ENCODE results near the gene GANC.

GANC gene

DNA sequence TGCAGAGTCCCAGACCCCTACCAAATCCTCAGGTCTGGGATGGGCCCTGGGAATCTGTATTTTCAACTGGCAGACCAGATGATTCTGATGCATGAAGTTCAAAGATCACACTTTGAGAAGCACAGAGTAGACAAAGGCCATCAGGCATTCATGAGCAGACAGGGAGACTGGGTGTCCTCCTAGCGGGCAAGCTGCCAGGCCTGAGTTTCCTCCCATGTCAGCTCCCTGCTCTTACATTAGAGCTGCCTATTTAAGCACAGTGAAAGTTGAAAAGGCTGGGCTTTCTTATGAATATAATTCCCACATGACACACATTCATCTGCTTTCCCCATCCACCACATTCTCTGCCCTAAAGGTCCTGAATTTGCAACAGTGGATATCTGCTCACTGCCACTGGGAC lies 100.3 kb downstream of the GANC start:
- H3K36me3 ChIP-seq (ENCODE audit: control insufficient read depth in 2 of 2, insufficient read depth in 2 of 2, low read length in 2 of 2), result no peaks in the 10 kb centered on the region
- H3K27me3 ChIP-seq (ENCODE audit: control insufficient read depth in 1 of 2, insufficient read depth in 2 of 2, low read length in 2 of 2), result no peaks in the 10 kb centered on the region
- no peak overlapping the region for H3K9ac ChIP-seq (ENCODE audit: low read length in 2 of 2)
- H3K9me3 ChIP-seq (ENCODE audit: control insufficient read depth in 2 of 2, low read length in 2 of 2), result peaks cover 0 to 7% of the 10 kb centered on the region in 2 donors
- H3K4me3 ChIP-seq (ENCODE audit: low read length in 2 of 2), result no peak overlapping the region
- H3K4me1 ChIP-seq (ENCODE audit: control insufficient read depth, insufficient read depth, low read length), result no peaks in the 10 kb centered on the region
- no peak overlapping the region for H3K27ac ChIP-seq (ENCODE audit: low read length)

- H3K9ac ChIP-seq (ENCODE audit: low read length in 2 of 2), result no peak overlapping the region
- H3K36me3 ChIP-seq (ENCODE audit: control insufficient read depth in 2 of 2, insufficient read depth in 2 of 2, low read length in 2 of 2), result no peaks in the 10 kb centered on the region
- H3K4me1 ChIP-seq (ENCODE audit: control insufficient read depth, insufficient read depth, low read length), result no peaks in the 10 kb centered on the region
Observed at GRCh38 chr15:42373936-42374335, 100.9 kb downstream of the GANC start.

GRCh38 chr15:42374810-42375209 lies 101.8 kb downstream of the GANC start:
- H3K27me3 ChIP-seq (ENCODE audit: control insufficient read depth in 1 of 2, insufficient read depth in 2 of 2, low read length in 2 of 2), result no peaks in the 10 kb centered on the region
- H3K4me3 ChIP-seq (ENCODE audit: low read length in 2 of 2), result no peak overlapping the region
- no peaks in the 10 kb centered on the region for H3K4me1 ChIP-seq (ENCODE audit: control insufficient read depth, insufficient read depth, low read length)
- H3K9ac ChIP-seq (ENCODE audit: low read length in 2 of 2), result no peak overlapping the region
- no peaks in the 10 kb centered on the region for H3K36me3 ChIP-seq (ENCODE audit: control insufficient read depth in 2 of 2, insufficient read depth in 2 of 2, low read length in 2 of 2)
- H3K27ac ChIP-seq (ENCODE audit: low read length), result no peak overlapping the region
- peaks cover 0 to 7% of the 10 kb centered on the region in 2 donors for H3K9me3 ChIP-seq (ENCODE audit: control insufficient read depth in 2 of 2, low read length in 2 of 2)

More at GRCh38 chr15:42373936-42374335, 100.9 kb downstream of the GANC start:
- H3K4me3 ChIP-seq (ENCODE audit: low read length in 2 of 2), result no peak overlapping the region
- peaks cover 0 to 7% of the 10 kb centered on the region in 2 donors for H3K9me3 ChIP-seq (ENCODE audit: control insufficient read depth in 2 of 2, low read length in 2 of 2)
- no peaks in the 10 kb centered on the region for H3K27me3 ChIP-seq (ENCODE audit: control insufficient read depth in 1 of 2, insufficient read depth in 2 of 2, low read length in 2 of 2)
- H3K27ac ChIP-seq (ENCODE audit: low read length), result no peak overlapping the region

DNA sequence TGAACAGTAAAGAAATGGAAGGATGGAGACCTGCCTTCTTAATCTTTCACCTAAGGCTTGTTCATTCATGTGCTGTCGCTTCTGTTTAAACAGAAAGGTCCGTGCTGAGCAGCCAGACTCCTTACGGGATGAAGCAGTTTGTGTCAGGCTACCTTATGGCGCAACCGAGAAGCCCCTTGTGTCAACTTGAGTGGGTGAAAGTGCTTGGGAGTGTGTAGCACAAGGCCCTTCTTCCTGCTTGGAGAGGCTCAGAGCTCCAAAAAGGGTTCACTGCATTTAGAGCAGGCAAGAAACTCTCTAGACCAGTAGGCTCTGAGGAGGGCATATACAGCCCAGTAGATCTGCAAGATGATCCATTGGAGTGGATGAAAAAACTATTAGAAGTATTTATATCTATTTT lies 102.3 kb downstream of the GANC start:
- Histone ChIP-seq H3K27ac (ENCODE audit: low read length) (no peak overlapping the region), H3K27me3 (ENCODE audit: control insufficient read depth in 1 of 2, insufficient read depth in 2 of 2, low read length in 2 of 2) (no peaks in the 10 kb centered on the region), H3K9ac (ENCODE audit: low read length in 2 of 2) (no peak overlapping the region), H3K4me3 (ENCODE audit: low read length in 2 of 2) (no peak overlapping the region), H3K9me3 (ENCODE audit: control insufficient read depth in 2 of 2, low read length in 2 of 2) (peaks cover 0 to 7% of the 10 kb centered on the region in 2 donors), H3K36me3 (ENCODE audit: control insufficient read depth in 2 of 2, insufficient read depth in 2 of 2, low read length in 2 of 2) (no peaks in the 10 kb centered on the region), H3K4me1 (ENCODE audit: control insufficient read depth, insufficient read depth, low read length) (no peaks in the 10 kb centered on the region)

DNA sequence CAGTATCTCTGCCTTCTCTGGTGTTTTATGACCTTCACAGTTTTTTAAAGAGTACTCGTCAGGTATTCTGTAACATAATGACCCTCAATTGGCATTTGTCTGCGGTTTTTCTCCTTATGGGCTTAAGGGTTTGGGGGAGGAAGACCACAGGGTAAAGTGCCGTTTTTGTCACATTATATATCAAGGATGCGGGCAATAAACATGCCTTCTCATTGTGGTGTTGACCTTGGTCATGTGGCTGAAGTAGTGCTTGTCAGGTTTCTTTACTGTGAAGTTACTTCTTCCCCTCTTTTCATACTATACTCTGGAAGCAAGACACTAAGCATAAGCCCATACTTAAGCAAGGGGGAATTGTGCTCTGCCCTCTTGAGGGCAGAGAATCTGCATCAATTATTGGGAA lies 102.9 kb downstream of the GANC start:
- Histone ChIP-seq H3K9ac (ENCODE audit: low read length in 2 of 2) (no peak overlapping the region), H3K27ac (ENCODE audit: low read length) (no peak overlapping the region), H3K4me1 (ENCODE audit: control insufficient read depth, insufficient read depth, low read length) (no peaks in the 10 kb centered on the region)

DNA sequence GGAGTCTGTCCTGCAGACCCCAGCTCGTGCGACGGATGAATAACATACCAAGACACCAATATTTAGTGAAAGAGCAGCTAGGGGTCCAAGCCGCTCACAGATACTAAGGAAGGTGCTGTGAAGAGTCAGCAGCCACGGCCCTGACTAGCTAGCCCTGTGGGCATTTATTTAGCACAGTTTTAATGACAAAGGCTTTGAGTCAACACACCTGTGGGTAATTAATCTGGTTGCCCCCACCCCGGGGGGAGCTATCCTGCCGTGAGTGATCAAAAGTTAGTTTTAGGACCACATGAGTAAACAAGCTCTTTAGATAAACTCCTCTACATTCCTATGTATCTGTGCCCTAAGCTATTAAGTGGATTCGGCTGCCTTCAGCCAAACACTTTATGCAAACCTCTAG lies 105.0 kb downstream of the GANC start:
- no peaks in the 10 kb centered on the region for H3K27me3 ChIP-seq (ENCODE audit: control insufficient read depth in 1 of 2, insufficient read depth in 2 of 2, low read length in 2 of 2)
- H3K36me3 ChIP-seq (ENCODE audit: control insufficient read depth in 2 of 2, insufficient read depth in 2 of 2, low read length in 2 of 2), result no peaks in the 10 kb centered on the region
- no peak overlapping the region for H3K27ac ChIP-seq (ENCODE audit: low read length)
- no peak overlapping the region for H3K4me3 ChIP-seq (ENCODE audit: low read length in 2 of 2)
- no peaks in the 10 kb centered on the region for H3K4me1 ChIP-seq (ENCODE audit: control insufficient read depth, insufficient read depth, low read length)
- peaks cover 0 to 3% of the 10 kb centered on the region in 2 donors for H3K9me3 ChIP-seq (ENCODE audit: control insufficient read depth in 2 of 2, low read length in 2 of 2)
- H3K9ac ChIP-seq (ENCODE audit: low read length in 2 of 2), result no peak overlapping the region

More for the DNA sequence above, 102.9 kb downstream of the GANC start:
- Histone ChIP-seq H3K9me3 (ENCODE audit: control insufficient read depth in 2 of 2, low read length in 2 of 2) (peaks cover 0 to 7% of the 10 kb centered on the region in 2 donors), H3K27me3 (ENCODE audit: control insufficient read depth in 1 of 2, insufficient read depth in 2 of 2, low read length in 2 of 2) (no peaks in the 10 kb centered on the region), H3K36me3 (ENCODE audit: control insufficient read depth in 2 of 2, insufficient read depth in 2 of 2, low read length in 2 of 2) (no peaks in the 10 kb centered on the region), H3K4me3 (ENCODE audit: low read length in 2 of 2) (no peak overlapping the region)

DNA sequence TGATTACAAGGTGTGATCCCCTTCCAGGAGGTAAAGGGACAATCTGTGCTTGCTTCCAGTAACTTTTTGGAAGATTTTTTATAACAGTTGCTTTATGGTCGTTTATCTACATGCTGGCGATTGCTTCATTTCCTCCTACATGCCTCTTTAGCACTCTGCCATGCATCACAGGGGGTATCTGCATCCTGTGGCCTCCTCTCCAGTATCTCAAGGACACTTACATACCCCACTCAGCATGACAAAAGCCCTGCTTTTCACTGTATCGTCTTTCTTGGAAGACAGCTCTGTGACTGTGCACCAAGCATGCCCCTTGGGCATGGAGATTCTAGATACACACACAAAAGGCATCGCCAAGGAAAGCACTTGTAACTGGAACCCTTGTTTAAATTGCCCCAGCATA lies 111.6 kb downstream of the GANC start:
- Histone ChIP-seq H3K27ac (ENCODE audit: low read length) (no peak overlapping the region), H3K4me3 (ENCODE audit: low read length in 2 of 2) (no peak overlapping the region), H3K36me3 (ENCODE audit: control insufficient read depth in 2 of 2, insufficient read depth in 2 of 2, low read length in 2 of 2) (no peaks in the 10 kb centered on the region)

GRCh38 chr15:42385206-42385979 lies 112.4 kb downstream of the GANC start:
- H3K36me3 ChIP-seq (ENCODE audit: control insufficient read depth in 2 of 2, insufficient read depth in 2 of 2, low read length in 2 of 2), result no peaks in the 10 kb centered on the region
- H3K4me1 ChIP-seq (ENCODE audit: control insufficient read depth, insufficient read depth, low read length), result no peaks in the 10 kb centered on the region
- H3K27me3 ChIP-seq (ENCODE audit: control insufficient read depth in 1 of 2, insufficient read depth in 2 of 2, low read length in 2 of 2), result no peaks in the 10 kb centered on the region
- no peak overlapping the region for H3K9ac ChIP-seq (ENCODE audit: low read length in 2 of 2)
- H3K4me3 ChIP-seq (ENCODE audit: low read length in 2 of 2), result no peak overlapping the region
- no peaks in the 10 kb centered on the region for H3K9me3 ChIP-seq (ENCODE audit: control insufficient read depth in 2 of 2, low read length in 2 of 2)
- H3K27ac ChIP-seq (ENCODE audit: low read length), result no peak overlapping the region

More for the DNA sequence above, 111.6 kb downstream of the GANC start:
- H3K9me3 ChIP-seq (ENCODE audit: control insufficient read depth in 2 of 2, low read length in 2 of 2), result no peaks in the 10 kb centered on the region
- H3K9ac ChIP-seq (ENCODE audit: low read length in 2 of 2), result no peak overlapping the region
- no peaks in the 10 kb centered on the region for H3K27me3 ChIP-seq (ENCODE audit: control insufficient read depth in 1 of 2, insufficient read depth in 2 of 2, low read length in 2 of 2)
- no peaks in the 10 kb centered on the region for H3K4me1 ChIP-seq (ENCODE audit: control insufficient read depth, insufficient read depth, low read length)

DNA sequence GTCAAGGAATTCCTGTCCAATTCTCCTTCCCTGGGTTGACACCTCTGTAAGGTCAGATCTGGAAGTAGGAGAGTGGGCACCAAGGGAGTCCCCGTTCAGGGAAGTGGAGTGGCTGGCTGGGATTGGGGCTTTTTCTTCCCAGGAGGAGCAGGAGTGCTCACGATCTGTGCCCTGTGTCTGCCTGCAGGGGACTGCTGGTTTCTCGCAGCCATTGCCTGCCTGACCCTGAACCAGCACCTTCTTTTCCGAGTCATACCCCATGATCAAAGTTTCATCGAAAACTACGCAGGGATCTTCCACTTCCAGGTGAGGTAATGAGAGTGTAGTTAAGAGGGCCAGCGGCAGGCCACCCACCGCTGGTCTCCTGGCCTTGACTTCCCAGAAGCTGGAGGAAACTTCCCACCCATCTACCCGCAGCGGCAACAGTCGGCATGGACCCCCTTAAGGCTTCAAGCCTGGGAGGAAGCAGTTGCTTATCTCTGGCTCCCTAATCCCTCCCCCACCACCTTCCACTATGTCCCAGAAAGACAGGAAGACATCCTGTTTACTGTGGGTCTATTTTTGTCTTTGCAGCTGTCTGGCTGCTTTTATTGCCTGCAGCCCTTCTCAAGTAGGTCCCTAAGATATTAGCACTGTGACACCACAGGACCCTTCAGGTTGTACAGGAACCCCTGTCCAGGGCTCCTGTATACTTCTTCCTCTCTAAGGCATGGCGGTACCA lies 113.1 kb downstream of the GANC start:
- H3K9me3 ChIP-seq (ENCODE audit: control insufficient read depth in 2 of 2, low read length in 2 of 2), result no peaks in the 10 kb centered on the region

GRCh38 chr15:42387603-42388002 lies 114.6 kb downstream of the GANC start:
- Histone ChIP-seq H3K4me1 (ENCODE audit: control insufficient read depth, insufficient read depth, low read length) (no peaks in the 10 kb centered on the region), H3K9ac (ENCODE audit: low read length in 2 of 2) (no peak overlapping the region), H3K9me3 (ENCODE audit: control insufficient read depth in 2 of 2, low read length in 2 of 2) (no peaks in the 10 kb centered on the region), H3K36me3 (ENCODE audit: control insufficient read depth in 2 of 2, insufficient read depth in 2 of 2, low read length in 2 of 2) (no peaks in the 10 kb centered on the region), H3K27ac (ENCODE audit: low read length) (no peak overlapping the region), H3K4me3 (ENCODE audit: low read length in 2 of 2) (no peak overlapping the region), H3K27me3 (ENCODE audit: control insufficient read depth in 1 of 2, insufficient read depth in 2 of 2, low read length in 2 of 2) (no peaks in the 10 kb centered on the region)

More for the DNA sequence above, 113.1 kb downstream of the GANC start:
- Histone ChIP-seq H3K9ac (ENCODE audit: low read length in 2 of 2) (no peak overlapping the region), H3K4me3 (ENCODE audit: low read length in 2 of 2) (no peak overlapping the region), H3K36me3 (ENCODE audit: control insufficient read depth in 2 of 2, insufficient read depth in 2 of 2, low read length in 2 of 2) (no peaks in the 10 kb centered on the region), H3K27me3 (ENCODE audit: control insufficient read depth in 1 of 2, insufficient read depth in 2 of 2, low read length in 2 of 2) (no peaks in the 10 kb centered on the region), H3K27ac (ENCODE audit: low read length) (no peak overlapping the region), H3K4me1 (ENCODE audit: control insufficient read depth, insufficient read depth, low read length) (no peaks in the 10 kb centered on the region)

Measured in stomach smooth muscle (tissue), 2 donors.